ENCODE measurements around the gene CPNE7.

Gene CPNE7

DNA sequence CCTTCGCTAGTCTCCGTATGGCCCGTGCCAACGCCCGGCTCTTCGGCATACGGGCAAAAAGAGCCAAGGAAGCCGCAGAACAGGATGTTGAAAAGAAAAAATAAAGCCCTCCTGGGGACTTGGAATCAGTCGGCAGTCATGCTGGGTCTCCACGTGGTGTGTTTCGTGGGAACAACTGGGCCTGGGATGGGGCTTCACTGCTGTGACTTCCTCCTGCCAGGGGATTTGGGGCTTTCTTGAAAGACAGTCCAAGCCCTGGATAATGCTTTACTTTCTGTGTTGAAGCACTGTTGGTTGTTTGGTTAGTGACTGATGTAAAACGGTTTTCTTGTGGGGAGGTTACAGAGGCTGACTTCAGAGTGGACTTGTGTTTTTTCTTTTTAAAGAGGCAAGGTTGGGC, 12.6 kb upstream of the CPNE7 start:
- peaks cover 37% of the 10 kb centered on the region for H4K20me1 ChIP-seq (ENCODE audit: control insufficient read depth, insufficient read depth, low read depth, low read length)
- peaks cover 53% of the 10 kb centered on the region for H3K4me1 ChIP-seq (ENCODE audit: control insufficient read depth, low read length)
- H3K27me3 ChIP-seq (ENCODE audit: control insufficient read depth, low read length) = no peaks in the 10 kb centered on the region
- H3K4me2 ChIP-seq (ENCODE audit: low read length) = peak overlapping the region; percentile 85
- no peaks in the 10 kb centered on the region for H3K9me2 ChIP-seq (replicated peaks; ENCODE audit: control insufficient read depth, low read length)
- no peak for TF ChIP-seq EZH2phosphoT487 (IDR thresholded peaks at IDR 0.05; ENCODE audit: borderline replicate concordance, low read length)
- TF ChIP-seq, protein P1, sequence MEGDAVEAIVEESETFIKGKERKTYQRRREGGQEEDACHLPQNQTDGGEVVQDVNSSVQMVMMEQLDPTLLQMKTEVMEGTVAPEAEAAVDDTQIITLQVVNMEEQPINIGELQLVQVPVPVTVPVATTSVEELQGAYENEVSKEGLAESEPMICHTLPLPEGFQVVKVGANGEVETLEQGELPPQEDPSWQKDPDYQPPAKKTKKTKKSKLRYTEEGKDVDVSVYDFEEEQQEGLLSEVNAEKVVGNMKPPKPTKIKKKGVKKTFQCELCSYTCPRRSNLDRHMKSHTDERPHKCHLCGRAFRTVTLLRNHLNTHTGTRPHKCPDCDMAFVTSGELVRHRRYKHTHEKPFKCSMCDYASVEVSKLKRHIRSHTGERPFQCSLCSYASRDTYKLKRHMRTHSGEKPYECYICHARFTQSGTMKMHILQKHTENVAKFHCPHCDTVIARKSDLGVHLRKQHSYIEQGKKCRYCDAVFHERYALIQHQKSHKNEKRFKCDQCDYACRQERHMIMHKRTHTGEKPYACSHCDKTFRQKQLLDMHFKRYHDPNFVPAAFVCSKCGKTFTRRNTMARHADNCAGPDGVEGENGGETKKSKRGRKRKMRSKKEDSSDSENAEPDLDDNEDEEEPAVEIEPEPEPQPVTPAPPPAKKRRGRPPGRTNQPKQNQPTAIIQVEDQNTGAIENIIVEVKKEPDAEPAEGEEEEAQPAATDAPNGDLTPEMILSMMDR (IDR thresholded peaks at IDR 0.05; ENCODE audit: low read depth, low read length, poor library complexity, severe bottlenecking) = no peak
- H3K36me3 ChIP-seq (ENCODE audit: control insufficient read depth, low read length) = peaks cover 64% of the 10 kb centered on the region
- H3K9me3 ChIP-seq (ENCODE audit: control insufficient read depth, insufficient read depth, low read length) = no peaks in the 10 kb centered on the region
- no peak overlapping the region; the same call in 1 of the 2 replicates for H3K27ac ChIP-seq (ENCODE audit: low read depth, low read length)
- H3F3A ChIP-seq (ENCODE audit: control insufficient read depth, insufficient read depth) = peaks cover 66% of the 10 kb centered on the region
- H3K4me3 ChIP-seq (ENCODE audit: low read length) = peak overlapping the region; percentile 97
- H3K79me2 ChIP-seq (ENCODE audit: control insufficient read depth, low read length) = peaks cover 43% of the 10 kb centered on the region

DNA sequence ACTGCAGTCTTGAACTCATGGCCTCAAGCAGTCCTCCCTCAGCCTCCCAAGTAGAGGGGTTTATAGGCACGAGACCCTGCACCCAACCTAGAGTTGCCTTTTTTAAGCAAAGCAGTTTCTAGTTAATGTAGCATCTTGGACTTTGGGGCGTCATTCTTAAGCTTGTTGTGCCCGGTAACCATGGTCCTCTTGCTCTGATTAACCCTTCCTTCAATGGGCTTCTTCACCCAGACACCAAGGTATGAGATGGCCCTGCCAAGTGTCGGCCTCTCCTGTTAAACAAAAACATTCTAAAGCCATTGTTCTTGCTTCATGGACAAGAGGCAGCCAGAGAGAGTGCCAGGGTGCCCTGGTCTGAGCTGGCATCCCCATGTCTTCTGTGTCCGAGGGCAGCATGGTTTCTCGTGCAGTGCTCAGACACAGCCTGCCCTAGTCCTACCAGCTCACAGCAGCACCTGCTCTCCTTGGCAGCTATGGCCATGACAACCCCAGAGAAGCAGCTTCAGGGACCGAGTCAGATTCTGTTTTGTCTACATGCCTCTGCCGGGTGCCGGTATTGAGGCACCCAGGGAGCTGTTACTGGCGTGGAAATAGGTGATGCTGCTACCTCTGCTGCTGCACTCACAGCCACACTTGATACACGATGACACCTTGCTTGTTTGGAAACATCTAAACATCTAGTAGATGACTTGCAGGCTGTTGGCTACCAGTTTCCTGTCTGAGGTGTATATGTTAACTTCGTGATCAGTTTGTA, 11.7 kb upstream of the CPNE7 start:
- no peaks in the 10 kb centered on the region for H3K27me3 ChIP-seq (ENCODE audit: control insufficient read depth, low read length)
- peak overlapping the region; percentile 17; the same call in 1 of the 2 replicates for H3K27ac ChIP-seq (ENCODE audit: low read depth, low read length)
- H3K4me3 ChIP-seq (ENCODE audit: low read length) = peak overlapping the region; percentile 97
- TF ChIP-seq, protein P1 (IDR thresholded peaks at IDR 0.05; ENCODE audit: low read depth, low read length, poor library complexity, severe bottlenecking) = no peak
- no peak for TF ChIP-seq EZH2phosphoT487 (IDR thresholded peaks at IDR 0.05; ENCODE audit: borderline replicate concordance, low read length)
- peaks cover 66% of the 10 kb centered on the region for H3F3A ChIP-seq (ENCODE audit: control insufficient read depth, insufficient read depth)
- H3K9me3 ChIP-seq (ENCODE audit: control insufficient read depth, insufficient read depth, low read length) = no peaks in the 10 kb centered on the region
- H4K20me1 ChIP-seq (ENCODE audit: control insufficient read depth, insufficient read depth, low read depth, low read length) = peaks cover 37% of the 10 kb centered on the region
- peaks cover 53% of the 10 kb centered on the region for H3K4me1 ChIP-seq (ENCODE audit: control insufficient read depth, low read length)
- H3K9me2 ChIP-seq (replicated peaks; ENCODE audit: control insufficient read depth, low read length) = no peaks in the 10 kb centered on the region
- peaks cover 62% of the 10 kb centered on the region for H3K36me3 ChIP-seq (ENCODE audit: control insufficient read depth, low read length)
- H3K79me2 ChIP-seq (ENCODE audit: control insufficient read depth, low read length) = peaks cover 43% of the 10 kb centered on the region
- H3K4me2 ChIP-seq (ENCODE audit: low read length) = peak overlapping the region; percentile 85

DNA sequence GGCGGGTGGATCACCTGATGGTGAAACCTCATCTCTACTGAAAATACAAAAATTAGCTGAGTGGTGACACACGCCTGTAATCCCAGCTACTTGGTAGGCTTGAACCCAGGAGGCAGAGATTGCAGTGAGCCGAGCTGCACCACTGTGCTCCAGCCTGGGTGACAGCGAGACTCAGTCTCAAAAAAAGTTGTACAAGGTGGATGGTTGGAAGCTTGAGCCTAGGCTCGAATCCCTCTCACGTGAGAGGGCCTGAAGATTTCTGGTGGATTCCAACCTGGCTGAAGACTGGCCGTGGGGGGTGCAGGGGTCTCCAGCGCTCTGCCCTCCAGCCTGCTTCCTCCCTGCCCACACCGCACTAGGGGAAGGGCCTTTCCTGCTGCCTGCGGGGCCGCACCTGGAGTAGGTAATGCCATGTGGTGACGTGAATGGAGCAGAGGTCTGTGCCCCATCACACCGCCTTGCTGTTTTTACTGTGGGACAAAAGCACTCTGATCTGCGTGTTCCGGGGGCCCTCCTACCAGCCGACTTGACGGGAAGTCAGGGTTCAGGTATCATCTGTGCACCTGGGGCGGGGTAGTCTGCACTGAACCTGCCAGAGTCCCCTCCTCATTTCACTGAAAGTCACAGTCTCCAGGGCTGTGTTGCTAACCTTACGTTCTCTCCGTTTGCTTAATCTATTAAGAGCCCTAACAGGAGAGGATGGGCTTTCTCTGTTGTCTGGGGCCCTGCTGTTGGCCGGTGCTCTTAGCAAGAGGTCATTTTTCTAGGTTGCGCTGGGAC, 10.9 kb upstream of the CPNE7 start:
- Histone ChIP-seq H3K36me3 (ENCODE audit: control insufficient read depth, low read length) (peaks cover 62% of the 10 kb centered on the region), H3K4me3 (ENCODE audit: low read length) (peak overlapping the region; percentile 97), H3K4me1 (ENCODE audit: control insufficient read depth, low read length) (peaks cover 47% of the 10 kb centered on the region), H3K27ac (ENCODE audit: low read depth, low read length) (peak overlapping the region; percentile 17), H3K79me2 (ENCODE audit: control insufficient read depth, low read length) (peaks cover 42% of the 10 kb centered on the region), H3K27me3 (ENCODE audit: control insufficient read depth, low read length) (no peaks in the 10 kb centered on the region), H3K4me2 (ENCODE audit: low read length) (peak overlapping the region; percentile 85), H4K20me1 (ENCODE audit: control insufficient read depth, insufficient read depth, low read depth, low read length) (peaks cover 37% of the 10 kb centered on the region), H3K9me3 (ENCODE audit: control insufficient read depth, insufficient read depth, low read length) (no peaks in the 10 kb centered on the region), H3K9me2 (replicated peaks; ENCODE audit: control insufficient read depth, low read length) (no peaks in the 10 kb centered on the region), H3F3A (ENCODE audit: control insufficient read depth, insufficient read depth) (peaks cover 66% of the 10 kb centered on the region)
- no peak for TF ChIP-seq EZH2phosphoT487 (IDR thresholded peaks at IDR 0.05; ENCODE audit: borderline replicate concordance, low read length)
- TF ChIP-seq, protein P1 (IDR thresholded peaks at IDR 0.05; ENCODE audit: low read depth, low read length, poor library complexity, severe bottlenecking) = no peak

Data from DOHH2 (cell line).